ENCODE data around the gene AGPAT1. TPM values are rescaled to one million over a fixed set of nuclear protein-coding genes. Genes with fewer than 3 reads are reported as not detected.

AGPAT1 gene
- polyA plus RNA-seq, 2 donors: 15.3 to 18.3 TPM

GRCh38 chr6:32126880-32127279 is 49.0 kb downstream of the AGPAT1 start:
- 39 to 46% methylated on average over 8 of the region's 8 CpGs for WGBS, 2 donors
- Histone ChIP-seq H3K9me3 (ENCODE audit: control insufficient read depth in 2 of 2, insufficient read depth in 1 of 2, low read depth in 1 of 2, low read length in 1 of 2) (no peaks in the 10 kb centered on the region), H3K36me3 (ENCODE audit: control insufficient read depth in 2 of 2, insufficient read depth in 2 of 2, low read length in 1 of 2) (peaks cover 5 to 11% of the 10 kb centered on the region in 2 donors), H3K4me1 (ENCODE audit: control insufficient read depth in 2 of 2, insufficient read depth in 2 of 2, low read length in 1 of 2) (peaks cover 16 to 18% of the 10 kb centered on the region in 2 donors), H3K4me3 (ENCODE audit: low read depth in 1 of 2, low read length in 2 of 2) (peak overlapping the region; percentile 98 to 99), H3K27me3 (ENCODE audit: control insufficient read depth in 1 of 2, insufficient read depth in 2 of 2, low read length in 2 of 2) (no peaks in the 10 kb centered on the region), H3K27ac (ENCODE audit: low read depth in 2 of 2, low read length in 1 of 2) (no peak overlapping the region)

GRCh38 chr6:32123681-32124080 is 52.2 kb downstream of the AGPAT1 start:
- H3K36me3 ChIP-seq (ENCODE audit: control insufficient read depth in 2 of 2, insufficient read depth in 2 of 2, low read length in 1 of 2): peaks cover 15 to 27% of the 10 kb centered on the region in 2 donors
- peaks cover 11 to 13% of the 10 kb centered on the region in 2 donors for H3K4me1 ChIP-seq (ENCODE audit: control insufficient read depth in 2 of 2, insufficient read depth in 2 of 2, low read length in 1 of 2)
- H3K27ac ChIP-seq (ENCODE audit: low read depth in 2 of 2, low read length in 1 of 2): no peak overlapping the region
- H3K9me3 ChIP-seq (ENCODE audit: control insufficient read depth in 2 of 2, insufficient read depth in 1 of 2, low read depth in 1 of 2, low read length in 1 of 2): no peaks in the 10 kb centered on the region
- H3K27me3 ChIP-seq (ENCODE audit: control insufficient read depth in 1 of 2, insufficient read depth in 2 of 2, low read length in 2 of 2): no peaks in the 10 kb centered on the region
- H3K4me3 ChIP-seq (ENCODE audit: low read depth in 1 of 2, low read length in 2 of 2): no peak overlapping the region
- WGBS, 2 donors: 65 to 69% methylated on average over 4 of the region's 4 CpGs

- H3K4me1 ChIP-seq (ENCODE audit: control insufficient read depth in 2 of 2, insufficient read depth in 2 of 2, low read length in 1 of 2): peaks cover 0 to 2% of the 10 kb centered on the region in 2 donors
- WGBS, 2 donors: 91 to 97% methylated on average over 11 to 12 of the region's 12 CpGs
- no peak overlapping the region for H3K4me3 ChIP-seq (ENCODE audit: low read depth in 1 of 2, low read length in 2 of 2)
- H3K27ac ChIP-seq (ENCODE audit: low read depth in 2 of 2, low read length in 1 of 2): no peak overlapping the region
- H3K27me3 ChIP-seq (ENCODE audit: control insufficient read depth in 1 of 2, insufficient read depth in 2 of 2, low read length in 2 of 2): no peaks in the 10 kb centered on the region
- peaks cover 16 to 54% of the 10 kb centered on the region in 2 donors for H3K36me3 ChIP-seq (ENCODE audit: control insufficient read depth in 2 of 2, insufficient read depth in 2 of 2, low read length in 1 of 2)
- H3K9me3 ChIP-seq (ENCODE audit: control insufficient read depth in 2 of 2, insufficient read depth in 1 of 2, low read depth in 1 of 2, low read length in 1 of 2): no peaks in the 10 kb centered on the region
These were observed 55.3 kb downstream of the AGPAT1 start for GRCh38 chr6:32120573-32121059.

- Histone ChIP-seq H3K27ac (ENCODE audit: low read depth in 2 of 2, low read length in 1 of 2) (peak overlapping the region; percentile 52 to 70), H3K27me3 (ENCODE audit: control insufficient read depth in 1 of 2, insufficient read depth in 2 of 2, low read length in 2 of 2) (no peaks in the 10 kb centered on the region), H3K9me3 (ENCODE audit: control insufficient read depth in 2 of 2, insufficient read depth in 1 of 2, low read depth in 1 of 2, low read length in 1 of 2) (no peaks in the 10 kb centered on the region), H3K4me3 (ENCODE audit: low read depth in 1 of 2, low read length in 2 of 2) (no peak overlapping the region), H3K36me3 (ENCODE audit: control insufficient read depth in 2 of 2, insufficient read depth in 2 of 2, low read length in 1 of 2) (peaks cover 23 to 54% of the 10 kb centered on the region in 2 donors), H3K4me1 (ENCODE audit: control insufficient read depth in 2 of 2, insufficient read depth in 2 of 2, low read length in 1 of 2) (peaks cover 0 to 6% of the 10 kb centered on the region in 2 donors)
- WGBS, 2 donors: 16 to 25% methylated on average over 17 of the region's 17 CpGs
These were observed 56.9 kb downstream of the AGPAT1 start for GRCh38 chr6:32118782-32119628.

Other genes starting within 250 kb of the AGPAT1 start
- 1 to 10 TPM; 1.2 to 1.3 TPM for gene C2, start 248.4 kb downstream of the AGPAT1 start, polyA plus RNA-seq
- 10 to 100 TPM; 15.9 to 19.6 TPM for gene CFB, start 230.0 kb downstream of the AGPAT1 start, polyA plus RNA-seq
- gene NELFE, start 217.1 kb downstream of the AGPAT1 start, polyA plus RNA-seq: 10 to 100 TPM; 30.2 to 49.3 TPM
- gene SKIC2, start 216.9 kb downstream of the AGPAT1 start, polyA plus RNA-seq: 10 to 100 TPM; 39.1 to 58.0 TPM
- gene DXO, start 203.9 kb downstream of the AGPAT1 start, polyA plus RNA-seq: 10 to 100 TPM; 11.8 to 16.5 TPM
- gene C4A, start 194.0 kb downstream of the AGPAT1 start, polyA plus RNA-seq: 10 to 100 TPM in 1 of 2 donors, 1 to 10 TPM in 1; 6.9 to 13.1 TPM
- 10 to 100 TPM in 1 of 2 donors, 1 to 10 TPM in 1; 5.3 to 15.0 TPM for gene C4B, start 161.3 kb downstream of the AGPAT1 start, polyA plus RNA-seq
- gene CYP21A2, start 137.7 kb downstream of the AGPAT1 start, polyA plus RNA-seq: under 1 TPM; 0.43 to 0.47 TPM
- gene TNXB, start 66.7 kb downstream of the AGPAT1 start, polyA plus RNA-seq: 10 to 100 TPM; 14.8 to 15.5 TPM
- gene ATF6B, start 47.8 kb downstream of the AGPAT1 start, polyA plus RNA-seq: 10 to 100 TPM; 47.5 to 60.2 TPM
- 10 to 100 TPM in 1 of 2 donors, 1 to 10 TPM in 1; 8.1 to 13.7 TPM for gene FKBPL, start 45.8 kb downstream of the AGPAT1 start, polyA plus RNA-seq
- gene PRRT1, start 24.1 kb downstream of the AGPAT1 start, polyA plus RNA-seq: 1 to 10 TPM; 1.8 to 2.3 TPM
- 10 to 100 TPM; 20.7 to 21.6 TPM for gene PPT2, start 21.9 kb downstream of the AGPAT1 start, polyA plus RNA-seq
- gene EGFL8, start 11.5 kb downstream of the AGPAT1 start, polyA plus RNA-seq: 10 to 100 TPM; 18.5 to 27.7 TPM
- gene RNF5, start 2.3 kb upstream of the AGPAT1 start, polyA plus RNA-seq: 10 to 100 TPM; 36.3 to 44.9 TPM
- 1 to 10 TPM; 3.5 to 8.3 TPM for gene AGER, start 8.2 kb upstream of the AGPAT1 start, polyA plus RNA-seq
- 10 to 100 TPM; 29.4 to 49.8 TPM for gene PBX2, start 14.1 kb upstream of the AGPAT1 start, polyA plus RNA-seq
- gene GPSM3, start 16.6 kb upstream of the AGPAT1 start, polyA plus RNA-seq: 1 to 10 TPM; 4.0 to 4.6 TPM
- gene NOTCH4, start 48.0 kb upstream of the AGPAT1 start, polyA plus RNA-seq: 10 to 100 TPM in 1 of 2 donors, 1 to 10 TPM in 1; 6.5 to 17.8 TPM
- gene TSBP1, start 195.8 kb upstream of the AGPAT1 start, polyA plus RNA-seq: not detected
- gene BTNL2, start 231.1 kb upstream of the AGPAT1 start, polyA plus RNA-seq: not detected

All from esophagus (tissue), 2 donors.